Activated CD4-positive, alpha-beta T cell treated with anti-CD3 and anti-CD28 coated beads for 48 hours (primary cell): ENCODE data around the gene CNST.

ENCODE experiments used
- DNase-seq: peaks from one replicate; pipeline ENCODE4 v3.0.0-alpha.2; 2020

CNST gene

DNA sequence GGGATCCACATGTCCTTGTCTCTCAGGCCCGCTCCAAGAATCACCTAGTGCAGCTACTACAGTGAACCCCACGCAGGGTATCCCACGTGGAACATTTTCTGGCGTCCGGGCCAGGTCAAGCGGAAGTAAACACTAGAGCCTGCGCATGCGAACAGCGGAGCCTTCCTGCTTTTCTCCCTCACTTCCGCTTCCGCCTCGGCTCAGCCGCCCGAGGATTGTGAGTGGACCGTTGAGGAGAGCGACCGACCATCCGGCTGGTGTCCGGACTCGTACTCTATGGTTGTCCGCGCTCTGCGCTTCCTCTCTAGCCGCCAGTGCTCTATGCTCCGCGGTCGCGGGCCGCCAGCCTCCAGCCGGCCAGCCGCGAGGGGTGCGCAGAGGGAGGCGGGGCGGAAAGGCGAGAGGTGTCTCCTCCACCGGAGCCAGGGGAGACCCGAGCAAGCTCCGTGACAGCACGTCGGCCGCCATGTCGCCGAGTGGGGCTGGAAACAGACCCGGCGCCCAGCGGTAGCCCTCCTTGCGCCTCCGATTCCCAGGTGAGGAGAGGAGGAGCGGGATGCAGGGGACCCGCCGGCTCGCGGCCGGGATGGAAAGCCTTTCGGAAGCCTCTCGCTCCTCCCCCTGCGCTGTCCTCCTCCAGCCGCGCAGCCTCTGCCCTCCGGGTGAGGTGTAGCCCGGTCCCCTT lies at the start of gene CNST, which contains the start of gene TFB2M:
Gene CNST (plus strand): TSS at position 329 of the 685 bp plus-strand sequence. CDS start 25,107 bp downstream, outside the sequence.
Gene TFB2M (minus strand): TSS at position 134 of the 685 bp plus-strand sequence. CDS start 123 bp downstream, at position 11.
- peak; percentile 96 for DNase-seq

GRCh38 chr1:246517391-246517790 lies 48.9 kb upstream of the CNST start:
- no peak for DNase-seq

DNA sequence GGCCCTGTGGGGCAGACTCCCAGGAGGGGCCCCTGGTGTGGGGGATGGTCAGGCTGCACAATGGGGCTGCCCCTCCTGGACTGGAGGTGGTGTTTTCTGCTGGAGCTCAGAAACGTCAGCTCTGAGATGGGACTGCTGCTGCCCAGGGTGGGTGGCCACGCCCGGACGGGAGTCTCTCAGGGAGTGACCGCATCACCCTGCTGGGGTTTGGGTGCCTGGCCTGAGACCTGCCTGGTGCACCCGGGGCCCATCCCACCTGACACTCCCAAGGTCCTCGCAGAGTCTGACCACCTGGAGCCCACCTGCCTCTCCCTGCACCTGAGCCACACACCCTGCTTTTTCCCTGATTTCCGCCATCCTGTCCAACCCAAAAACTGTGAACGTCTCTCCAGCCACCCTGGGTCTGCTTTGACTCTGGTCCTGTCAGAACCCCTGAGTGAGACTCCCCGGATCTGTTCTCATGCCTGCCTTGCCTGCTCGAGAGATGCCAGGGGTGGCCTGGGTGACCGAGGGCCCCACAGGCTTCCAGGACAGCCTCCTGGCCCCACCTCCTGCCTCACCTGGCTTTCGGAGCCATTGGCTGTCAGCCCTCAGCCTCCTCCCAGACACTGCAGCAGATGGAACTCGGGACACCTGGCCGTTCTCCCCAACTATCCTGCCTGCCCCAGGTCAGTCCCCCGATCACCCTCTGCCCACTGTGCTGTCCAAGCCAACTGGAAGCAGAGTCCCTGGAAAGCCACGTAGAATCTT lies 47.6 kb upstream of the CNST start:
- DNase-seq = no peak

DNA sequence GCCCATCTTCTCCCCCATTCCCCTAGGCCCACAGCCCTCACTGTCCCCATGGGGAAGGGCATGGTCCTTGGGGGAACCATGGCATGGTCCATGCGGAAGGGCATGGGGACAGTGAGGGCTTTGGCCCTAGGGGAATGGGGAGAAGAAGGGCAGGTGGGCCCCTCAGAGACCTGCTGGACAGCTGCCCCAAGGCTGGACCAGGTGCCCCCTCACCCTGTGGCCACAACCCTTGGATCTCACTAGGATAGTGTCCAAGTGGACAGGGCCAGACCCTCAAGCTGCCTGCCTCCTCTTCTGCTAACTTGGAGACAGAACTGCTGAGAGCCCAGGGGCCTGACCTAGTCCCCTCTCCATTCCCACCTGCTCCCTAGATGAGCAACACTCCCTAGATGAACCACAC lies 46.7 kb upstream of the CNST start:
- DNase-seq = no peak

DNA sequence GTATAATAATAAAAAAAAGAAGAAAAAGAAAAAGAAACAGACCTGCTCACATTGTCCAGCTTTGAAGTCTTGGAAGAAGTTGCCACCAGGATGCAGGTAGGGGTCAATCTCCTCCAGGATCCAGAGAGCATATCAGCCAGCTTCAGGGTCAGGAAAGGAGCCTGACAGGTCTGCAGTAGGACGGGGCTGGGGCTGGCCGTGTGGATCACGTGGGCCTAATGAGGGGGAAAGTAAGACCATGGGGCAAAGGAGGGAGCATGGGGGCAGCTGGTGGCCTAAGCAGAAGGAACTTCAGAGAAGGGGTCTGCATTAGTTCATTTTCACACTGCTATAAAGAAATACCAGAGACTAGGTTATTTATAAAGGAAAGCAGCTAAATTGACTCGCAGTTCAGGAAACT lies 39.9 kb upstream of the CNST start:
- DNase-seq = no peak

- no peak for DNase-seq
Observed at GRCh38 chr1:246526915-246527314, 39.3 kb upstream of the CNST start.

GRCh38 chr1:246527402-246528088 lies 38.7 kb upstream of the CNST start:
- no peak for DNase-seq

DNA sequence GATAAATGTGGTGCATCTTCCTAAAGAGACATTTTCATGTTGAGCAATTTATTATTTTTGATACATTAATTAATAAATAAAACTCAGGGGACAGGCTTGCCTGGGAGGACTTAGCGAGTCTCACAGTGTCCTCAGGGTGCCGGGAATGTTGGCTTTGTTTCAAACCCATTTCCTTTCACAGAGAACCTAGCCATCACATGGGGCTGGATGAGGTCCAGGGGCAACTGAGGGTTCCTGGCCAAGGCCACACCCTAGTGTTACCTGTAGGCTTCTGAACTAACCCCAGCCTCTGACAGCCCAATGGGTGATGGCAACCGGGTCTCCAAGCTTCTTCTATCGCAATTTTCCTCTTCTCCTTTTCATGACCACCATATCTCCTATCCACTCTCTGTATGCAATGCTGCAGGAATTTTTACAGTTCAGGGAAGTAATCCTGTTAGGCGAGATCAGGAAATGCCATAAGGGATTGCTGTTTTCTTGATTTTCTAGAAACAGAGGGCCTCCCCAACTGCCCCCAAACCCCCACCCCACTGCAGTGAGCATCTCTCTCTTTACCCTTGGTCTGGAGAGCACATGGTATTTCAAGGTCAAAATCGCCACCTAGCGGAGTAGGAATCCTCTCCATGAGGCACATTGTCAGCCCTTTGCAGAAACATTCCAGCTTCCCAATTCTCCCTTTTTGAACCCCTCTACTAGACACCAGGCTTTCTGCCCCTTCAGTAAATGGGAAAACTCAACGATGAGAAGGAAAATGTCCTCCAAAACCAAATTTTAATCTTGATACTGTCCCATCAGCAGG lies 37.1 kb upstream of the CNST start:
- DNase-seq = no peak

DNA sequence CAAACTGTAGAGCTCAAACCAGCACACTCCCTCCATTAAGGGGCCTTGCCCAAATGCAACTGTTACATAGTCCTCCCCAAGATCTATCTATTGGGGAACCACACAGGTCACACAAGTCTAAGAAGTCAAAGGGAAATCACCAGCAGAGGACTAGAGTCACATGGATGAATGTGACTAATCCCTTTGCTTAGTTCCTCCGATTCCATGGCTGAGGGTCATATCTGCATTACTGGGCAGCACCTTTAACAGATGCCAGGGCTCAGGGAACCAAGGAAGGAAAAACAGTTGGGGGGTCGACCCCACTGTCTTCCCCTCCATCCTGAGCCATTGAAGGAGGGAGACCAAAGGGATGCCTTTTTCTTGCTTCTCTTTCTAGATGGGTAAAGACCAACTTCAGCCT lies 35.8 kb upstream of the CNST start:
- no peak for DNase-seq

DNA sequence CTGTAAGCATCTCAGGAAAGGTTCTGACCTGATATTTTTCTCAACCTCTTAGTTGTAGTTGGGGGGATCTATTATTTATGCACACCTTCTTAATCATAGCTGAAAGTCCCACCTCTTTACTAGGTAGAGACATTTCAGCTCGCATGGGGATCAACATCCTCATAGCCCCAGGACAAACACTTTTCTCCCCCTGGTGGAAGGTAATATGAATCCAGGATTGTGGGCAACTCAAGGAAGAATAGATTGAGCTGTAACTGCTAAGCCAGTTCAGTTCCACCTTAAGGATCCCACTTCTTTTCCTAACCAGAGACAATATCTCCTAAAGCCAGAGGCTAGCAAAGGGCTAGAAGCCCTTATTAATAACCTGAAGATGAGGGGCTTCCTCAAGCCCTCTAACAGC lies 33.7 kb upstream of the CNST start:
- no peak for DNase-seq

GRCh38 chr1:246533371-246533905 lies 32.8 kb upstream of the CNST start:
- DNase-seq = no peak

DNA sequence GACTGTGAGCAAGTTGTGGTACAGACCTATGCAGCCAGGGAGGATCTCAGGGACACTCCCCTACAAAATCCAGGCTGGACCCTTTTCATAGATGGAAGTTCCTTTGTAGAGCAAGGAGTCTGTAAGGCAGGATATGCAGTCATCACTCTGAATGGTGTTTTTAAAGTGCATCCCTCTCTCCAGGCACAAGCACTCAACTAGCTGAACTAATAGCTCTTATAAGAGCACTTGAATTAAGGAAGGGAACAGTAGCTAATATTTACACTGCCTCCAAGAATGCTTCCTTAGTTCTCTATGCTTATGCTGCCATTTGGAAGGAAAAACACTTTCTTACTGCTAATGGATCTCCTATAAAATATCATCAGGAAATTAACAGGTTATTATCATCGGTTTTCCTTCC lies 32.1 kb upstream of the CNST start:
- DNase-seq = no peak

GRCh38 chr1:246537441-246537840 lies 28.8 kb upstream of the CNST start:
- DNase-seq = no peak

- DNase-seq = no peak
Observed at GRCh38 chr1:246537887-246538286, 28.4 kb upstream of the CNST start.

DNA sequence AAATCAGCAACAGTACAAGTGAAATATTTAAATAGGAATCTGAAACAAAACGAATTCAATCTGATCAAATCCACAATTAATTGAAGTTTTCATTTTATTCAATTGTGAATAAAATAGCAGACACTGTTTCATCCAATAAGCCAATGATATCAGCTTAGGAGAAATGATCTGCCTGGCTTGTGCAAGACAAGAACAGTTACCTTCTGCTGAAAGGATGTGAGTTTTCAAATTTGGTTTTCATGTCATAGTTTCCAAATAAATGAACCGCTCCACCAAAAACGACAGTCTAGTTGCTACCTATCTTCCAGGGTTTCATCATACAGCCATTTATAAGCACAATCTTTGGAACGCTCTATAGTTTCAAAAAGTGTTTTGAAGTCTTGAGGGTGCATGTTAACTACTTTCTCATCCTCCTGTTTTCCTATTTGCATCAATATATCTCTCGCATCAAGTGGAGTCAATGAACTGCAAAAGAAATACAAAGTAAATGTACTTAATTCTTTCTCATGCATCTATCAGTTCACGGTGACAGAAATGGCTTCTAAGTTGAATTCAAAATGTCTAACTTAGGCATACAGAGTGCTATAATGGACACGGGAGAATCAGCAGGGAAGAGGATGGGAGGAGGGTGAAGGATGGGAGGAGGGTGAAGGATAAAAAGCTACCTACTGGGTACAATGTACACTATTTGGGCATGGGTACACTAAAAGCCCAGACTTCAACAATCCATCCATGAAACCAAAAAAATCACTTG lies 25.3 kb upstream of the CNST start:
- DNase-seq = no peak

GRCh38 chr1:246544001-246544400 lies 22.3 kb upstream of the CNST start:
- no peak for DNase-seq

GRCh38 chr1:246549665-246550064 lies 16.6 kb upstream of the CNST start:
- no peak for DNase-seq

- DNase-seq = no peak
Observed at GRCh38 chr1:246550402-246550801, 15.9 kb upstream of the CNST start.

GRCh38 chr1:246552110-246552509 lies 14.1 kb upstream of the CNST start:
- no peak for DNase-seq

GRCh38 chr1:246554201-246554600 lies 12.1 kb upstream of the CNST start:
- no peak for DNase-seq

GRCh38 chr1:246558041-246558440 lies 8.2 kb upstream of the CNST start:
- DNase-seq = no peak

- DNase-seq = no peak
Observed at GRCh38 chr1:246559310-246559709, 6.9 kb upstream of the CNST start.
